AG04450 (cell line): ENCODE results near the gene MARS1. TPM values are rescaled to one million over a fixed set of nuclear protein-coding genes. Genes with fewer than 3 reads are reported as not detected.

Experiments
- CTCF ChIA-PET: fragments of 300-600, 350-600 bp; formaldehyde crosslinking; extraction: SDS; loops from one replicate; lab custom pipeline; 2022; ENCODE audit warnings: antibody characterized with exemption, inconsistent platforms; lab: Charles Lee
- POLR2A ChIA-PET: fragments of 350-600 bp; formaldehyde crosslinking; extraction: SDS; loops from one replicate; lab custom pipeline; 2021; ENCODE audit warnings: antibody characterized with exemption, inconsistent platforms; lab: Yijun Ruan, JAX
- DNase-seq: peaks from one replicate; pipeline ENCODE4 v3.0.0-alpha.2; 2011; ENCODE audit warnings: low read depth, low spot score
- H3K27ac ChIP-seq: one replicate; pipeline ENCODE4 v1.5.1; 2012; ENCODE audit warnings: low read depth, low read length, control low read depth
- H3K27me3 ChIP-seq: one replicate; pipeline ENCODE4 v1.6.0; 2012; ENCODE audit warnings: low read length; ENCODE audit not compliant: control insufficient read depth, insufficient read depth
- H3K4me3 ChIP-seq: 2 replicates; pipeline ENCODE4 v1.5.1; 2011; ENCODE audit warnings: mild to moderate bottlenecking, low read depth, low read length, control low read depth
- H3K9me3 ChIP-seq: 2 replicates; pipeline ENCODE4 v1.5.1; 2012; ENCODE audit warnings: low read length; ENCODE audit not compliant: control insufficient read depth, insufficient read depth
- polyA plus RNA-seq: library from polyadenylated mRNA; depleted of rRNA; stranded (reverse); fragments of >200 nt; gene quantifications from 2 replicates; pipeline ENCODE4 v1.2.3, GENCODE V29; 2011
- TF ChIP-seq, protein P1 (sequence below): IDR thresholded peaks from 2 replicates; pipeline ENCODE4 v1.5.1; 2011; ENCODE audit warnings: low read depth, low read length, control low read depth, inconsistent platforms

MARS1 gene
- polyA plus RNA-seq, 1 experiment = 236 TPM

GRCh38 chr12:57536597-57536942 lies 48.7 kb downstream of the MARS1 start:
- CTCF ChIA-PET = no interaction called here

DNA sequence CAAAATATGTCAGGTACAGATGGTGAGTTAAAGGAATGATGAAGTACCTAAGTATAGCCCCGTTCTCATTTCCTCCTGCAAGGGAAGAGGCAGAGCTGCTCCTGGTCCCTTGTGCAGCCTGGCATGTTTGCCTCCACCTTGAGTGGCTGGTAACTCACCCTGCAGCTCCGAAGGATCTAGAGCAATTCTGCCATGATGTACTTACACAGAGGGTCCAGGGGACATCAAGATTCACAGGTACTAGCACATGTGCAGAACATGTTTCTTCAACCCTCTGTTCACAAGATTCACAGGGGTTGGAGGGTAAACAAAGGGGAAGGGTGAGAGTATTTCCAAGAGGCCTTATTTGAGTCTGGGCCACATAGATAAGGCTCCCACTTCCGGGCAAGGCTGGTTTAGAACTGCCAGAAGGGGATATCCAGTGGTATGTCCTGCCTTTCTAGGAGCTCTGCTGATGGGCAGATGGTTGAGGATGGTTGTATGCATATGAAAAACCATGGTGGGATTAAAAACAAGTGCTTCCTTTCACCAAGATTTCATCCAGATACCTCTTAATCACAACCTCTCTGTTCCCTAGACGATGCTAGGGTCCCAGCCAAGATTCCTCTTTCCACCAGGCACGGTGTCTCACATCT lies 51.4 kb downstream of the MARS1 start:
- Histone ChIP-seq H3K4me3 (no peak overlapping the region), H3K27ac (no peak overlapping the region), H3K27me3 (no peaks in the 10 kb centered on the region), H3K9me3 (no peaks in the 10 kb centered on the region)
- POLR2A ChIA-PET = interaction anchor here (1.2 kb wide), 1 partner anchor 19 kb away, joined by 3 read pairs; the partner anchor contains the start of gene DDIT3
- DNase-seq = no peak
- CTCF ChIA-PET = no interaction called here
- TF ChIP-seq, protein P1, sequence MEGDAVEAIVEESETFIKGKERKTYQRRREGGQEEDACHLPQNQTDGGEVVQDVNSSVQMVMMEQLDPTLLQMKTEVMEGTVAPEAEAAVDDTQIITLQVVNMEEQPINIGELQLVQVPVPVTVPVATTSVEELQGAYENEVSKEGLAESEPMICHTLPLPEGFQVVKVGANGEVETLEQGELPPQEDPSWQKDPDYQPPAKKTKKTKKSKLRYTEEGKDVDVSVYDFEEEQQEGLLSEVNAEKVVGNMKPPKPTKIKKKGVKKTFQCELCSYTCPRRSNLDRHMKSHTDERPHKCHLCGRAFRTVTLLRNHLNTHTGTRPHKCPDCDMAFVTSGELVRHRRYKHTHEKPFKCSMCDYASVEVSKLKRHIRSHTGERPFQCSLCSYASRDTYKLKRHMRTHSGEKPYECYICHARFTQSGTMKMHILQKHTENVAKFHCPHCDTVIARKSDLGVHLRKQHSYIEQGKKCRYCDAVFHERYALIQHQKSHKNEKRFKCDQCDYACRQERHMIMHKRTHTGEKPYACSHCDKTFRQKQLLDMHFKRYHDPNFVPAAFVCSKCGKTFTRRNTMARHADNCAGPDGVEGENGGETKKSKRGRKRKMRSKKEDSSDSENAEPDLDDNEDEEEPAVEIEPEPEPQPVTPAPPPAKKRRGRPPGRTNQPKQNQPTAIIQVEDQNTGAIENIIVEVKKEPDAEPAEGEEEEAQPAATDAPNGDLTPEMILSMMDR = no peak

More at GRCh38 chr12:57536597-57536942, 48.7 kb downstream of the MARS1 start:
- Histone ChIP-seq H3K9me3 (no peaks in the 10 kb centered on the region), H3K27me3 (no peaks in the 10 kb centered on the region), H3K27ac (no peak overlapping the region), H3K4me3 (no peak overlapping the region)
- TF ChIP-seq, protein P1 = no peak
- POLR2A ChIA-PET = interaction anchor here (0.7 kb wide), 1 partner anchor 338 kb away, joined by 14 read pairs; no protein-coding TSS in a partner anchor
- DNase-seq = no peak

DNA sequence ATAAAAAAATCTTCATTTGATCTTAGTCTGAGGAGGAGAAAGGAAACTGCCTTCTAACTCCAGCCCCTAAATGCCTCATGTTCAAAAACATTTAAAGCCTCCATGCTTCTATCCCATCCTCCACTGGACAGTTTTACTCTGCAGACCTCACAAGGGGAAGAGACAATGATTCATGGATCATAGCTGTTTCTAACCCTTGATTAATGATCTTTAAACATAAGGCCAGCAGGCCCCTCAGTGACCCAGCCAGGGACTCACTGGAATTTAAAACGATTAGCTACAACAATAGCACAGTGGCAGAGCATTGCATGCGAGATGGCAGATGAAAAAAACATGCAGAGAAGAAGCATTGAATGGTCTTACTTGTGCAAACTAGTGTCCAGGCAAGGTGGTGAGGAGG lies 53.1 kb downstream of the MARS1 start:
- CTCF ChIA-PET = no interaction called here
- Histone ChIP-seq H3K27me3 (no peaks in the 10 kb centered on the region), H3K27ac (no peak overlapping the region), H3K4me3 (no peak overlapping the region), H3K9me3 (no peaks in the 10 kb centered on the region)
- POLR2A ChIA-PET = no interaction called here
- TF ChIP-seq, protein P1 = no peak
- DNase-seq = no peak

GRCh38 chr12:57541717-57542116 lies 53.8 kb downstream of the MARS1 start:
- CTCF ChIA-PET = no interaction called here

GRCh38 chr12:57543581-57543980 lies 55.7 kb downstream of the MARS1 start:
- DNase-seq = no peak
- H3K4me3 ChIP-seq = no peak overlapping the region
- ChIA-PET CTCF (no interaction called here), POLR2A (no interaction called here)
- no peak overlapping the region for H3K27ac ChIP-seq
- H3K27me3 ChIP-seq = peaks cover 5% of the 10 kb centered on the region
- TF ChIP-seq, protein P1 = no peak
- H3K9me3 ChIP-seq = peaks cover 4% of the 10 kb centered on the region; the same call in 1 of the 2 replicates

More at GRCh38 chr12:57541717-57542116, 53.8 kb downstream of the MARS1 start:
- no peak for DNase-seq
- Histone ChIP-seq H3K9me3 (peaks cover 2% of the 10 kb centered on the region; the same call in 1 of the 2 replicates), H3K4me3 (no peak overlapping the region), H3K27ac (no peak overlapping the region), H3K27me3 (no peaks in the 10 kb centered on the region)
- TF ChIP-seq, protein P1 = no peak
- POLR2A ChIA-PET = no interaction called here
